Posterior cingulate gyrus (tissue), 11 donors: ENCODE data around the gene LRRC4C.
A peak's percentile ranks its signal among the peaks of the same experiment; 100 is the strongest.

ENCODE experiments used
- DNase-seq, 10 donors: peaks; one replicate each; pipeline versions ENCODE4 v3.0.0 to v3.0.0-alpha.2; 2020 to 2021; ENCODE audit warnings: mixed read lengths in 3 of 10
- intact Hi-C: fragments of 100-400 bp; cut with DNase I; formaldehyde crosslinking; loops from one replicate; pipeline ENCODE4 v1.15.1; 2023

LRRC4C gene

GRCh38 chr11:41175304-41175972 is 284.0 kb downstream of the LRRC4C start:
- DNase-seq = no peak
- intact Hi-C loops = no loop called here

DNA sequence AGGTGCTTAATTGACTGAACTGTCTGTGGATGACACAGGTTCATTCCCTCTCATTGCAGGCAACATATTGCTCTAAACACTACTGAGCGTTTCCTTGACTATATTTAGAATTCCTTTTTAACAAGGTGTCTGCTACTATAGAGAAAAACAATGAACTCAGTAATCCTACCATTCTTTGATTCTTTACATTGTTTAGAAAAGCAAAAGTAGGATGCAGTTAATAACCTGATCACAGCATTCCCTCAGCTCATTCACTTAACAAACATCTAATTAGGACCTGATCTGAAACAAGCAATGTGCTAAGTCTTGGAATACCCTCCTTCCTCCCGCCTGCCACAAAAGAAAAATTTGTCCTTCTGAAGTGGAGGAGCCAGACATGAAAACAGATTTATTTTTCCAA is 313.1 kb downstream of the LRRC4C start:
- DNase-seq = no peak
- intact Hi-C loops = no loop called here

DNA sequence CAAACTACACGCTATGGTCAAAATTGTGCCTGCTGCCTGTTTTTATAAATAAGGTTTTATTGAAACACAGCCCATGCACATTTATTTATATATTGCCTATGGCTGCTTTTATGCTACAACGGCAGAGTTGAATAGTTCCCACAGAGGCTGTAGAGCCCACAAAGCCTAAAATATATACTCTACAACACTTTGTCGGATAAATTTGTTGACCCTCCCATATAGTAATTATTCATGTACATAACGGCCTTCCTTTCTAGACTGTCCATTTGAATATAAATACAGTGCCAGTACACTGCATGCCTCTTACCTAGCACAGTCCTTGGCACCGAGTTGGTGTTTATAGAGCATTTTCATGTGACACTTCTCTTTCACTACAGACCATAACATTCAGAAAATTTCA is 314.0 kb downstream of the LRRC4C start:
- intact Hi-C loops = no loop called here
- no peak for DNase-seq

- intact Hi-C loops = no loop called here
These were observed 324.5 kb downstream of the LRRC4C start for GRCh38 chr11:41134971-41135370.

DNA sequence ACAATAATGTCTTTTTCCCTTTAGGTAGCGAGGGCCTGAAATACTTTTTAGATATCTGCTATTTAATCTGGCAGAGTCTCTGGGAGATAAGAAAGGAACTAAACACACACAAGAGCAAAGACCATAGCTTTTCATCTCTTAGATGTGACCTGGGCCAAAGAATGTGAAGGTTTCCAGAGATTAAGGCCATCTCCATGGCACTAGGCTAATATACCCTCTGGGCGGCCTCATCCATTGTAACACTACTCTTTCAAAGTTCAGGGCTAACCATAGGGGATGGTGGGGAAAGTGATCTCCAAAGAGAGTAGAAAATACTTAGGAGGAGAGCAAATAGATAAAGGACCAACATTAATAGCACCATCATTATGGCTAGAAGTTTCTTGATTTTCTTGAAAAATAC is 326.4 kb downstream of the LRRC4C start:
- intact Hi-C loops = no loop called here
- no peak for DNase-seq

More at GRCh38 chr11:41134971-41135370, 324.5 kb downstream of the LRRC4C start:
- DNase-seq = no peak

DNA sequence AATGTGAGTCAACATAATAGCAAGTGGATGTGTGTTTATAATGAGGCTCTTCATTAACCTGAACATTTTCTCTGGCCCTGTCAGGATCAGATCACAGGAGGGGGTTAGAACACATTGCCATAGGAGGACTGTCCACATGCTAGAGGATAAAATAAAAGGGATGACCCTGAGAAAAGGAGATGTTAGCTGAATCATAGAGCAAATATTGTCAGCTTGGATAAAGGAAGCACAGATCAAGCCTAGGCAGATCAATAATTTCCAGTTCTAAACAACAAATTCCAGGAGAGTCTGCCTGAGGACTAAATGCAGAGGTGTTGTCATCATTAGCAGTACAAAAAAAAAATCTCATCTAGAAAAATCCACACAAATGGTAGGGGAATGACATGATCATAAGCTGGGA is 337.9 kb downstream of the LRRC4C start:
- intact Hi-C loops = no loop called here

DNA sequence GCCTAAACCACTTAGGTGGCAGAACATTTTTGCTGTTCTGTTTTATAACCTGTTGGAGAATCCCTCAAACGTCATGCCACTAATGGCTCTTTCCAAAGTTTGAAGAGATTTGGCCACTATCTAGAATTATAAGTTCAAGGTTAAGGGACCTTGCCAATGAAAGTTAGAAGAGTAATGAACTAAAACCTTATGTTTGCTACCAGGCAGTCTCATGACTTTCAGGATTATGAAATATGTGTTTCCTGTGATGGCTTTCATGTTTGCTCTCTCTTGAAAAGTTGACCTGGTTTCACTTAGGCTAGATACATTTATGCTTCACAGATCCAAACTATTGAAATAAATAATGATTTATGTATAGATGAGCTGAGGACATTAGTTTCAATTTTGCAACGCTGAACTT is 340.0 kb downstream of the LRRC4C start:
- intact Hi-C loops = no loop called here
- DNase-seq = no peak

More for the DNA sequence above, 337.9 kb downstream of the LRRC4C start:
- DNase-seq = no peak

- DNase-seq = no peak
- intact Hi-C loops = no loop called here
These were observed 340.9 kb downstream of the LRRC4C start for GRCh38 chr11:41118521-41118920.

GRCh38 chr11:41116970-41117369 is 342.5 kb downstream of the LRRC4C start:
- intact Hi-C loops = no loop called here
- no peak for DNase-seq

- DNase-seq = no peak
- intact Hi-C loops = no loop called here
These were observed 344.4 kb downstream of the LRRC4C start for GRCh38 chr11:41115066-41115465.

DNA sequence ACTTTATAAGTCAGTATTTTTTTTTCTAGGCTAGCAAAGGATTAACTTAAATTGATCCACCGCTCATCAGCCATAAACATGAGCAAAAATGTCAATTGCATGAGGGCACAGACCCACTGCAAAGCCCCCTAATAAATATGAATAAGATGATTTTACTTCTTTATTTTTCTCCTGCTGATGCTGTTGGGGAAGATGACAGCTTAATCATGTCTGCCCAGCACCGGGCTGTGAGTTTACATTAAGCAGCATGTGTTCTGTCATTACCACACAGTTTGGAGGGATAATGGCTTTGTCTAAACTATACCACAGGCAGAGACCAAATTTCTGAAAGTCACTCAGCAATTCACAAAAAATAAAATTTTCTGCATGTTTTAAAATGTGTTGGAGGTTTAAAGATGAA is 346.3 kb downstream of the LRRC4C start:
- no peak for DNase-seq
- intact Hi-C loops = no loop called here

DNA sequence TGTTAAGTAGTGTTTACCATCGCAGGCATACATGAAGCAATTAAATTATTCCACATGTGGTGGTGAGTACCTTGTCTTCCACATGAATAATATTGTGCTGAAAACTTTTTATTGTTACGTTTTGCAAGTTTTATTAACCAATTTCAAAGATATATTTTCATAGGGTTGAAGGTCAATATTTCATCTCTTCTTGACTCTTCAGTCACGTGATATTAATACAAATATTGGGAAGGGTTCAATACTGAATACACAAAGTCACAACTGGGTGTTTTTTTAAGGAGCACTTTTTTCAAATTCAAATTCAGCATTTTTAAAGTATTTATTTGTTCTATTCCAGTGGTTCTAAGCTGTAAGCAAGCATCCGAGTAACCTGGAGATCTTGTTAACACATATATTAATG is 348.9 kb downstream of the LRRC4C start:
- intact Hi-C loops = no loop called here
- DNase-seq = no peak

GRCh38 chr11:41102471-41102870 is 357.0 kb downstream of the LRRC4C start:
- DNase-seq = no peak
- intact Hi-C loops = no loop called here

DNA sequence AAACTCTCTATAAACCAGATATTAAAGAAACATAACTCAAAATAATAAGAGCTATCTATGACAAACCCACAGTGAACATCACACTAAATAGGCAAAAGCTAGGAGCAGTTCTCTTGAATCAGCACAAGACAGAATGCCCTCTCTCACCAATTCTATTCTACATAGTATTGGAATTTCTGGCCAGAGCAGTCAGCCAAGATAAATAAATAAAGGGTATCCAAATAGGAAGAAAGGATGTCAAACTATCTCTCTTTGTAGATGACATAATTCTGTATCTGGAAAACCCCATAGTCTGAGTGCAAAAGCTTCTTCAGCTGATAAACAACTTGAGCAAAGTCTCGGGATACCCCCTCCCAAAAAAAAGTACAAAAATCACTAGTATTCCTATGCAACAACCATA is 359.8 kb downstream of the LRRC4C start:
- intact Hi-C loops = no loop called here
- no peak for DNase-seq

GRCh38 chr11:41085123-41085522 is 374.3 kb downstream of the LRRC4C start:
- DNase-seq = no peak
- intact Hi-C loops = no loop called here

DNA sequence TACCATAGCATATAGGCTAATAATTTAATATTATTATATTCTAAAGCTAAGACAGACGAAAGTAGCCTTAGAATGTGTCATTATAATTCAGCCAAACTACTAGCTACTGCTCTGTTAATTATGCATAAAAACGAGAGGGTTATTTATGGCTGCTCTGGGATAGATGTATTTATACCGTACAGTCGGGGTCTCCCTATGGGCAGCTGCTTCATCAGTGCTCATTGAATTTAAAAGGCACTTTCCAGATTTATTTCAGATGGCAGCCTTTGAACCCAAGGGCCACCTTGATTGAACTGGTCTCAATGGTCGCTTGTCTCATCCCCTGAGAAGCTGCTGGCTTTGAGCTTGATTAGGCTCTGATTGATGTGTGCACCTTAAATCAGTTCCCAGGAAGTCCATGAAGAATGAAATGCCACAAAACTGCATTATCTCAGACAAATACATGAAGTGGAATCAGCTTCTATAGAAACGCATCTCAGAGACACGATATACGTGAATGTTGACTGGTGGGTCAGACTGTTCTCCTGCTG is 377.6 kb downstream of the LRRC4C start:
- DNase-seq = no peak
- intact Hi-C loops = no loop called here

DNA sequence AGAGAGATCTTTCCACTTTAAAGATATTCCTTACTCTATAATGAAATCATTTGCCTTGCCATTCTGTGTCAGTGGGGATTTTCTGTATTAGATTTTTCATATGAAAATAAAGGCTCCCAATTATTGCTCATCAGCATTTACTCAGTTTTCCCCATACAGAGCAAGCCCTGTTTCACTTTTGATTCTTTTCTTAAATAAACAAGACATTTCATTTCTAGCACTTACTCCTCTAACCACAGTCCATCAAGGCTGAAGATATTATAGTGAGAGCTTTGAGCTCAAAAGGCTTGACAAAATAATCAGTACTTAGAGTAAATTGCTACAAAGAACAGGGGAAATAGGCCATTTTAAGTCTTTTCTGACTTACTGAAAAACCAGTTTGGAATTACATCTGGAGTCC is 385.1 kb downstream of the LRRC4C start:
- DNase-seq = no peak
- intact Hi-C loops = no loop called here

DNA sequence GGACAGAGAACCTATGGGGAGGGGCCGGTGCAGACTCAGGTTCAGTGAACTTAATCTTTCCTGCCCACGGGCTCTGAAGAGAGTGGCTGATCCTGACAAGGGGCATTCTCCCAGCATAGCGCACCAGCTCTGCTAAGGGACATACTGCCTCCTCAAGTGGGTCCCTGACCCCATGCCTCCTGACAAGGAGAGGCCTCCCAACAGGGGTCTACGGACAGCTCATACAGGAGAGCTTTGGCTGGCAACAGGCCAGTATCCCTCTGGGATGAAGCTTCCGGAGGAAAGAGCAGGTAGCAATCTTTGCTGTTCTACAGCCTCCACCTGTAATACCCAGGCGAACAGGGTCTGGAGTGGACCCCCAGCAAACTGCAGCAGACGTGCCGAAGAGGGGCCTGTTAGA is 394.0 kb downstream of the LRRC4C start:
- DNase-seq = peak in 2 of 10 donors; percentile 43 to 60
- intact Hi-C loops = no loop called here

GRCh38 chr11:41058138-41058537 is 401.3 kb downstream of the LRRC4C start:
- DNase-seq = peak in 2 of 10 donors; percentile 41 to 71
- intact Hi-C loops = no loop called here

DNA sequence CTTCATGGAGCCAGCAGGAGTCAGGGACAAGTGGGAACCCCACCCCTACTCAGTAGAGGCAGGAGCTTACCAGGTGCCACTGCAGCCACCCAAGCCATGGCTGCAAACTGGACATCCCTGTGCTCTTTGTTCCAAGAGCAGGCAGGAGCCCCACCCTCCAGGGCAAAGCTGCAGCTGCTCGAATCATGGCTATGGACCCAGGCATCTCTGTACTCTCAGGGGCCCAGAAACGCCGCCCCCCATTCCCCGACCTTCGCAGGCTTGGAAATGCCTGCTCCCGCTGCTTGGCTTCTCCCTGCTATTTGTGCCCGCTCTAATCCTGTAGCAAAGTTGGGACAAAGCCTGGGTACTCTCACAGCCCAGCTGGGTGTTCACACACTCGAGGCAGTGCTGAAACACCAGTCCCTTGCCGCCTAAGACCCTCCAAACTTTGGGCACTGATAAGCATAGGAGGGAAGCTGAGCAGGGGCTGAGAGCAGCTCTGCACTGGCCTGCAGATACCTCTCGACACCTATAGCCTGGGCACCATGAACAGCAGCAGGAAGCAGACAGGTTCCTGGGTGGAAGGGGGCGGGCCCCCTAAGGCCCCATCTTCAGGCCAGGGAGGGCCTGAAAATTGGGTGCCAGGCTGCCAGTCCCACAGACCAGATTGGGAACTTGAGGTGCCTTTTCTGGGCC is 402.4 kb downstream of the LRRC4C start:
- intact Hi-C loops = no loop called here
- peak in 2 of 10 donors; percentile 55 to 70 for DNase-seq

DNA sequence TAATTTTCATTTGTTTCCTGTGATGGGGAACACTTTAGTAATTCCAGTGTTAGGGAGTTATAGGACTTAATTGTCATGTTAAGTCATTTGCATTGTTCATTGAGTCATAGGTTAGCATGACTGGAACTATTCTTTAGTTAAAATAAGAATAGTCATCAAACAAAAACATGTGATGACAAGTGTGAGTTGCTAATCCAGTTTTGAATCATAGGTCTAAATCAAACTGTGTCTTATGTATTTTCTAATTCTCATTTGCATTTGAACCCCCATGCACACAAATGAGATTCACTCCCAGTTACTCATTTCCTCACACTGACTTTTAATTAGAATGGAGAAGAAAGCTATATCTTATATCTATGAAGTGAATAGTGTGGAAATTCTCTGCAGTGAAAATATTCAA is 405.6 kb downstream of the LRRC4C start:
- DNase-seq = no peak
- intact Hi-C loops = no loop called here
